ACC112 (cell line): Measurements from ENCODE around the gene ZNF552.
"Not testable (repeated sequence)": the region's sequence is repeated elsewhere in the genome, so short reads cannot be mapped to it uniquely, and the experiment has no call there.

ENCODE experiments used
- H2AFZ ChIP-seq: fragments of 200-600 bp; sonication (generic); one replicate; pipeline ENCODE4 v1.6.0; 2017; ENCODE audit warnings: antibody characterized with exemption, low read length; ENCODE audit not compliant: unreplicated experiment
- H3K27ac ChIP-seq: fragments of 200-600 bp; sonication (generic); 2 replicates; pipeline ENCODE4 v1.5.1; 2014; ENCODE audit warnings: low read depth, mild to moderate bottlenecking, antibody characterized with exemption, low read length, moderate library complexity
- H3K27me3 ChIP-seq: fragments of 200-600 bp; sonication (generic); 2 replicates; pipeline ENCODE4 v1.6.1; 2014; ENCODE audit warnings: mild to moderate bottlenecking, antibody characterized with exemption, low read length, moderate library complexity, mixed read lengths; ENCODE audit not compliant: insufficient read depth
- H3K36me3 ChIP-seq: fragments of 200-600 bp; sonication (generic); 2 replicates; pipeline ENCODE4 v1.6.1; 2016; ENCODE audit warnings: mild to moderate bottlenecking, antibody characterized with exemption, low read length, moderate library complexity, mixed read lengths; ENCODE audit not compliant: insufficient read depth
- H3K4me1 ChIP-seq: fragments of 200-600 bp; sonication (generic); one replicate; pipeline ENCODE4 v1.6.1; 2016; ENCODE audit warnings: low read length, mixed read lengths; ENCODE audit not compliant: insufficient read depth, unreplicated experiment, control insufficient read depth
- H3K4me3 ChIP-seq: fragments of 200-600 bp; sonication (generic); 2 replicates; pipeline ENCODE4 v1.5.1; 2014; ENCODE audit warnings: mild to moderate bottlenecking, low read depth, low read length
- H3K79me2 ChIP-seq: fragments of 200-600 bp; sonication (generic); one replicate; pipeline ENCODE4 v1.6.0; 2016; ENCODE audit warnings: low read length; ENCODE audit not compliant: control insufficient read depth, unreplicated experiment, insufficient read depth

Gene ZNF552

GRCh38 chr19:57818378-57818777 lies 3.7 kb upstream of the ZNF552 start:
- H3K4me3 ChIP-seq, result no peak overlapping the region; the same call in 1 of the 2 replicates
- H3K36me3 ChIP-seq, result no peaks in the 10 kb centered on the region
- H3K27ac ChIP-seq, result no peak overlapping the region
- peaks cover 5% of the 10 kb centered on the region for H3K4me1 ChIP-seq
- no peak overlapping the region for H2AFZ ChIP-seq
- no peaks in the 10 kb centered on the region for H3K27me3 ChIP-seq
- H3K79me2 ChIP-seq, result peaks cover 40% of the 10 kb centered on the region

- H3K4me1 ChIP-seq, result peaks cover 5% of the 10 kb centered on the region
- H3K79me2 ChIP-seq, result peaks cover 37% of the 10 kb centered on the region
- H3K27me3 ChIP-seq, result no peaks in the 10 kb centered on the region
- H3K4me3 ChIP-seq, result no peak overlapping the region
- H3K36me3 ChIP-seq, result no peaks in the 10 kb centered on the region
- no peak overlapping the region for H3K27ac ChIP-seq
- no peak overlapping the region for H2AFZ ChIP-seq
These were observed 3.3 kb upstream of the ZNF552 start for GRCh38 chr19:57817976-57818375.

DNA sequence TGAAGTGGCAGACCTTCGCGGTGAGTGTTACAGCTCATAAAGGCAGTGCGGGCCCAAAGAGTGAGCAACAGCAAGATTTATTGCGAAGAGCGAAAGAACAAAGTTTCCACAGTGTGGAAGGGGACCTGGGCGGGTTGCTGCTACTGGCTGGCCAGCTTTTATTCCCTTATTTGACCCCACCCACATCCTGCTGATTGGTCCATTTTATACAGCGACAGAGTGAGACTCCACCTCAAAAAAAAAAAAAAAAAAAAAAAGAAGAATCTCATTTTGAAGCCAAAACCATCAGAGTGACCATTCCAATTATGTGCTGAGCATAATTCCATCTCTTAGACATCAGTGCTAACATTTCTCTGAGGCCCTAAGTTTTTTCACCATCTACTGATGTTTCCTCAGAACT lies 1.9 kb upstream of the ZNF552 start:
- H3K4me1 ChIP-seq, result peaks cover 5% of the 10 kb centered on the region
- H2AFZ ChIP-seq, result no peak overlapping the region
- H3K79me2 ChIP-seq, result peaks cover 28% of the 10 kb centered on the region
- no peaks in the 10 kb centered on the region for H3K27me3 ChIP-seq
- H3K36me3 ChIP-seq, result no peaks in the 10 kb centered on the region
- no peak overlapping the region for H3K4me3 ChIP-seq
- no peak overlapping the region for H3K27ac ChIP-seq

GRCh38 chr19:57815247-57816075 lies 748 bp upstream of the ZNF552 start:
- peaks cover 18% of the 10 kb centered on the region for H3K79me2 ChIP-seq

GRCh38 chr19:57813919-57814504 lies 701 bp downstream of the ZNF552 start:
- H2AFZ ChIP-seq, result peak overlapping the region; percentile 60
- peak overlapping the region; percentile 94 for H3K4me3 ChIP-seq
- no peaks in the 10 kb centered on the region for H3K27me3 ChIP-seq
- H3K36me3 ChIP-seq, result no peaks in the 10 kb centered on the region
- no peaks in the 10 kb centered on the region for H3K4me1 ChIP-seq
- no peak overlapping the region for H3K27ac ChIP-seq
- H3K79me2 ChIP-seq, result peaks cover 9% of the 10 kb centered on the region

More at GRCh38 chr19:57815247-57816075, 748 bp upstream of the ZNF552 start:
- Histone ChIP-seq H3K4me3 (0 out of 2 replicates have a peak overlapping the region, but pooled peaks have one; percentile 94), H2AFZ (no peak overlapping the region), H3K27me3 (no peaks in the 10 kb centered on the region), H3K4me1 (no peaks in the 10 kb centered on the region), H3K27ac (no peak overlapping the region), H3K36me3 (no peaks in the 10 kb centered on the region)

- not testable (repeated sequence) for H3K4me3 ChIP-seq, H2AFZ ChIP-seq, H3K27me3 ChIP-seq, H3K27ac ChIP-seq, H3K36me3 ChIP-seq, H3K79me2 ChIP-seq, H3K4me1 ChIP-seq
These were observed 1.5 kb downstream of the ZNF552 start for GRCh38 chr19:57812975-57813820.

DNA sequence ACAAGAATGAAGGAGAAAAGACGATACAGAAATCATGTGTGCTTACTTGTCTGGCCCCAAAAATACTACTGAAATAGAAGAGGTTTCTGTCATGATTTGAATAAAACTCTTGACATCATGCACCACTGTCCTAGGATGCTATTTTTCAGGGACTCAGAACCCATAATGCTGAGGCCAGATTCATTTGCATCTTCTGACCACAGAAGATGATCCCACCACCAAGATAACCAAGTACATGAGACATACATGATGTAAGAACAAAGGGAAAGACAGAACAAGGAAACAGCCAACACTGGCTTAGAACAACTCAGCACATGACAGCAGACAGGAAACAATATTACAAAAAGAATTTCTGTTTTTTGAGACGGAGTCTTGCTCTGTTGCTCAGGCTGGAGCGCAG lies 2.5 kb downstream of the ZNF552 start:
- Histone ChIP-seq H2AFZ (no peak overlapping the region), H3K36me3 (peaks cover 8% of the 10 kb centered on the region; the same call in 1 of the 2 replicates), H3K4me1 (no peaks in the 10 kb centered on the region), H3K79me2 (peaks cover 7% of the 10 kb centered on the region), H3K27ac (no peak overlapping the region), H3K4me3 (no peak overlapping the region), H3K27me3 (no peaks in the 10 kb centered on the region)

DNA sequence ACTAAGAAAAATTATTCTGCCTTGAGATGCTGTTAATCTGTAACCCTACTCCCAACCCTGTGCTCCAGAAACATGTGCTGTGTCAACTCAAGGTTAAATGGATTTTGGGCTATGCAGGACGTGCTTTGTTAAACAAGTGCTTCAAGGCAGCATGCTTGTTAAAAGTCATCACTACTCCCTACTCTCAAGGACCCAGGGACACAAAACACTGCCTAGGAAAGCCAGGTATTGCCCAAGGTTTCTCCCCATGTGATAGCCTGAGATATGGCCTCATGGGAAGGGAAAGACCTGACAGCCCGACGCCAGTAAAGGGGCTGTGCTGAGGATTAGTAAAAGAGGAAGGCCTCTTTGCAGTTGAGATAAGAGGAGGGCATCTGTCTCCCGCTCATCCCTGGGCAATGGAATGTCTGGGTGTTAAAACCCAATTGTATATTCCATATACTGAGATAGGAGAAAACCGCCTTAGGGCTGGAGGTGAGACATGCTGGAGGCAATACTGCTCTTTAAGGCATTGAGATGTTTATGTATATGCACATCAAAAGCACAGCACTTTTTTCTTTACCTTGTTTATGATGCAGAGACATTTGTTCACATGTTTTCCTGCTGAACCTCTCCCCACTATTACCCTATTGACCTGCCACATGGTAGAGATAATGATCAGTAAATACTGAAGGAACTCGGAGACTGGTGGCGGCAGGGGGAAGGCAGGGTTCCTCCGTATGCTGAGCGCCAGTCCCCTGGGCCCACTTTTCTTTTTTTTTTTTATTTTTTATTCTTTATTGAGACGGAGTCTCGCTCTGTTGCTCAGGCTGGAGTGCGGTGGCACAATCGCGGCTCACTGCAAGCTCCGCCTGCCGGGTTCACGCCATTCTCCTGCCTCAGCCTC lies 4.1 kb downstream of the ZNF552 start:
- not testable (repeated sequence) for H3K36me3 ChIP-seq

GRCh38 chr19:57807541-57807940 lies 7.2 kb downstream of the ZNF552 start:
- peaks cover 8% of the 10 kb centered on the region; the same call in 1 of the 2 replicates for H3K36me3 ChIP-seq
- no peaks in the 10 kb centered on the region for H3K79me2 ChIP-seq
- peaks cover 3% of the 10 kb centered on the region for H3K4me1 ChIP-seq
- H3K27ac ChIP-seq, result no peak overlapping the region
- H3K4me3 ChIP-seq, result no peak overlapping the region
- no peaks in the 10 kb centered on the region for H3K27me3 ChIP-seq
- H2AFZ ChIP-seq, result no peak overlapping the region

More for the DNA sequence above, 4.1 kb downstream of the ZNF552 start:
- not testable (repeated sequence) for H3K4me3 ChIP-seq, H3K79me2 ChIP-seq, H2AFZ ChIP-seq, H3K27ac ChIP-seq, H3K27me3 ChIP-seq, H3K4me1 ChIP-seq
